HEK293 (cell line): ENCODE results near the gene FOXO3B.
"Not testable (repeated sequence)": the region's sequence is repeated elsewhere in the genome, so short reads cannot be mapped to it uniquely, and the experiment has no call there.

ENCODE experiments used
- CTCF ChIP-seq: fragments of 450-650 bp; formaldehyde crosslinking; IDR thresholded peaks from 2 replicates; pipeline ENCODE4 v1.5.1; 2016; ENCODE audit warnings: missing biosample characterization, missing genetic modification characterization
- HOXA7 ChIP-seq: sonication (generic); formaldehyde crosslinking; IDR thresholded peaks from 2 replicates; pipeline ENCODE4 v1.8.1; 2022; ENCODE audit warnings: missing genetic modification reagents, borderline replicate concordance
- MYNN ChIP-seq: fragments of 450-650 bp; formaldehyde crosslinking; IDR thresholded peaks from 2 replicates; pipeline ENCODE4 v1.5.1; 2016; ENCODE audit warnings: missing biosample characterization, missing genetic modification characterization, borderline replicate concordance
- SALL2 ChIP-seq: fragments of 450-650 bp; formaldehyde crosslinking; IDR thresholded peaks from 2 replicates; pipeline ENCODE4 v1.5.0; 2017; ENCODE audit warnings: missing biosample characterization, mild to moderate bottlenecking, missing genetic modification characterization, borderline replicate concordance
- ZNF133 ChIP-seq: fragments of 450-650 bp; formaldehyde crosslinking; IDR thresholded peaks from 2 replicates; pipeline ENCODE4 v1.5.1; 2016; ENCODE audit warnings: missing biosample characterization, missing genetic modification characterization
- ZNF19 ChIP-seq: fragments of 450-650 bp; formaldehyde crosslinking; IDR thresholded peaks from 2 replicates; pipeline ENCODE4; 2016; ENCODE audit warnings: missing biosample characterization, missing genetic modification characterization, low read depth
- ZNF416 ChIP-seq: fragments of 450-650 bp; formaldehyde crosslinking; IDR thresholded peaks from 2 replicates; pipeline ENCODE4 v1.5.1; 2016; ENCODE audit warnings: missing biosample characterization, missing genetic modification characterization
- ZNF501 ChIP-seq: fragments of 450-650 bp; formaldehyde crosslinking; IDR thresholded peaks from 2 replicates; pipeline ENCODE4 v1.5.1; 2016; ENCODE audit warnings: missing biosample characterization, missing genetic modification characterization
- ZNF624 ChIP-seq: fragments of 450-650 bp; formaldehyde crosslinking; IDR thresholded peaks from 2 replicates; pipeline ENCODE4 v1.5.1; 2017; ENCODE audit warnings: missing biosample characterization, missing genetic modification characterization
- ZNF692 ChIP-seq: fragments of 450-650 bp; formaldehyde crosslinking; IDR thresholded peaks from 2 replicates; pipeline ENCODE4 v1.5.1; 2016; ENCODE audit warnings: missing biosample characterization, missing genetic modification characterization
- ZNF768 ChIP-seq: fragments of 450-650 bp; formaldehyde crosslinking; IDR thresholded peaks from 2 replicates; pipeline ENCODE4 v1.5.1; 2018; ENCODE audit warnings: missing biosample characterization, mild to moderate bottlenecking, missing genetic modification characterization
- ZNF776 ChIP-seq: fragments of 450-650 bp; formaldehyde crosslinking; IDR thresholded peaks from 2 replicates; pipeline ENCODE4 v1.5.0; 2017; ENCODE audit warnings: missing biosample characterization, missing genetic modification characterization, borderline replicate concordance
- ZSCAN30 ChIP-seq: fragments of 450-650 bp; IDR thresholded peaks from 2 replicates; pipeline ENCODE4 v1.5.1; 2018; ENCODE audit warnings: missing biosample characterization, mild to moderate bottlenecking, missing genetic modification characterization, moderate library complexity

GRCh38 chr17:18676928-18677327, 5.2 kb downstream of the FOXO3B start:
- not testable (repeated sequence) for TF ChIP-seq CTCF (tag by site-specific recombination); MYNN (tag by site-specific recombination); ZNF19 (tag by site-specific recombination); ZNF624 (tag by site-specific recombination); ZNF501; ZSCAN30 (tag by site-specific recombination); ZNF776; SALL2; ZNF133 (tag by site-specific recombination); ZNF692; HOXA7 (CRISPR knock-in tag); ZNF416 (tag by site-specific recombination); ZNF768 (tag by site-specific recombination)
